Left colon (tissue), 2 donors: ENCODE measurements around the gene REEP2. TPM values are rescaled to one million over a fixed set of nuclear protein-coding genes. Genes with fewer than 3 reads are reported as not detected.
"Not testable (repeated sequence)": the region's sequence is repeated elsewhere in the genome, so short reads cannot be mapped to it uniquely, and the experiment has no call there.

Source experiments
- ATAC-seq: fragments of 200-7000 bp; cut with Tn5 transposase; one replicate; pipeline ENCODE4 v1.9.1; 2020; ENCODE audit warnings: mild to moderate bottlenecking, moderate library complexity
- DNase-seq, 2 donors: peaks; one replicate each; pipeline ENCODE4 v3.0.0-alpha.2; 2020
- intact Hi-C, 2 donors: fragments of 100-400 bp; cut with DNase I in 1 of 2; cut with micrococcal nuclease in 1 of 2; formaldehyde crosslinking; loops; one replicate each; pipeline versions ENCODE4 v1.11.2 to v1.14.0; 2022; cut with DNase I, micrococcal nuclease
- total RNA-seq, 2 donors: library from RNA; stranded (reverse); fragmentation: NEBNext Ultra II Directional; extraction: Animal tissue kit (Norgen Biotek cat#: 25700); gene quantifications; one replicate each; pipeline ENCODE4 v1.2.1, GENCODE V29; 2021
- donor health status: DM: no; HTN: no; CAD: no.
- donor health status: DM: yes; HTN: yes; CAD: no.

The REEP2 gene
- total RNA-seq, 2 donors from 2014 or later: 0.55 to 3.1 TPM

DNA sequence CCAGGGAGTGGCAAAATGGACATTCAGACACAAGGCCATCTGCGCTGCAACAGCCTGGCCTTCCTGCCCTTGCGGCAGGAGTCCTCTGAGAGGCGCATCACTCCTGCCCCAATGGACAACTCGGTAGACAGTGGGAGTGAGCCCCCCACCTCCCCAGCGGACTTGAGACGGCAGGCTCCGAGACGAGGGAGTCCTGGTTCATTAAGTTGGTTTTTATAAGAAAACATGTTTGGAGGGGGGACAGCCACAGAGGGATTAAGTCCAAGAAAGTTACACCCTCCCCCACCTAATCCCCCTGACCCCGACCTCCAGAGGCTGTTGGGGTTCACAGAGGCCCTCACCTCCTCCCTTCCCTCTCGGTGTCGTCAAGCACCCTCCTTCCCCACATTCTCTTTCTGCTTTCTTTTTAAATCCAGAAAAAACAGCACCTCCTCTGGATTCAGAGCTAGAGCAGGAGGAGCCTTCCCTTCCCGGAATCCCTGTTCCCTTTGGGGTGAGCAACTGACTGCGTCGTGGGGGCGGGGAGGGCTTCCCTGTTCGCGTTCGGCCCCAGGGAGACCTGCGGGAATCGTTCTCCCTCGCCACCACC is 24.7 kb downstream of the REEP2 start:
- peak; percentile 46 to 50 for DNase-seq
- ATAC-seq: peak; percentile 11
- intact Hi-C loops: no loop called here

DNA sequence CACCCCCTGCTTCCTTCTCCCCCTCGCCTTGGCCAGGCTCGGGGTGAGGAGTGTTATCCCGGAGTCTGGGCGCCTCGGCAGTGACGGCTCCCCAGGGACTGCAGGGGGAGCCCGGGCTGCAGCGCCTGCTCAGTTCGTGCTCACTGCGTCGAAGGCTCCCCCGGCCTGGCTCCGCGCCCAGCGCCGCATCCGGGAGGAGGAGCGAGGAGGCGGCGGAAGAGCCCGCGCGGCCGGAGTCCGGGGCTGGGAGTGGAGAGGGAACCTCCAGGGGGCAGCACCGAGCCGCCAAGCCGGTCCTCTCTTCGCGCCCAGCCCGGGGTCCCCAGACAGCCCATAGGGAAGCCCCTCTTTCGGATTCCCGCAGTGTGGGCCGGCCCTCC is 25.1 kb downstream of the REEP2 start:
- ATAC-seq (peak; percentile 74), DNase-seq (peak; percentile 95 to 96)
- intact Hi-C loops: no loop called here

DNA sequence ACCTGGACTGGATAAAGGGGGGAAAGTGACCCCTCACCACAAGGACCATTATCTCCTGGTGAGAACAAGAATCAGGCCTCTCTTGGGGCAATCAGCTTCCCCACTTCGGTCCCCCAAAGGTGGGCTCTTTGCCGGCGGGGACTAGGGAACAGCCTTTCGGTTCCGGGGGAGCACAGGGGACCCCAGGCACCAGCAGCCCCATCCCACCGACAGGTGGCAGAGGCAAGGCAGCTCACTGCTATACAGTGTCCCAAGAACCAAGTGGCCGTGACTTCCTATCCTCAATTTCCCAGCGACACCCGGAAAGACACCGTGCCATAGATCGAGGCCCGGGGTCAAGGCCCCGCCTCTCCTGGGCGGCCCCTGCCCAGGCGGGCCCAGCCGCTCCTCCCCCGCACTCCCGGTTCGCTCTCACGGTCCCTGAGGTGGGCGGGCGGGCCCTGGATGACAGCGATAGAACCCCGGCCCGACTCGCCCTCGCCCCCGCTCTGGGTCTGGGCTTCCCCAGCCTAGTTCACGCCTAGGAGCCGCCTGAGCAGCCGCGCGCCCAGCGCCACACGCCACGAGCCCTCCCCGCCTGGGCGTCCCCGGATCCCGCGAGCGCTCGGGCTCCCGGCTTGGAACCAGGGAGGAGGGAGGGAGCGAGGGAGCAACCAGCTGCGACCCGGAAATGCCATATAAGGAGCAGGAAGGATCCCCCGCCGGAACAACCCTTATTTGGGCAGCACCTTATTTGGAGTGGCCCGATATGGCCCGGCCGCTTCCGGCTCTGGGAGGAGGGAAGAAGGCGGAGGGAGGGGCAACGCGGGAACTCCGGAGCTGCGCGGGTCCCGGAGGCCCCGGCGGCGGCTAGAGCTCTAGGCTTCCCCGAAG is 25.8 kb downstream of the REEP2 start:
- DNase-seq (peak; percentile 94 to 98), ATAC-seq (peak; percentile 80)
- intact Hi-C loops: no loop called here

- intact Hi-C loops: no loop called here
- ATAC-seq: peak; percentile 59
- peak; percentile 96 for DNase-seq
These were observed 26.6 kb downstream of the REEP2 start, which contains the start of gene EGR1 for GRCh38 chr5:138465261-138466124. Gene EGR1, plus strand, starts transcription at chr5:138465479. Its CDS starts 283 bp downstream, at chr5:138465762.

DNA sequence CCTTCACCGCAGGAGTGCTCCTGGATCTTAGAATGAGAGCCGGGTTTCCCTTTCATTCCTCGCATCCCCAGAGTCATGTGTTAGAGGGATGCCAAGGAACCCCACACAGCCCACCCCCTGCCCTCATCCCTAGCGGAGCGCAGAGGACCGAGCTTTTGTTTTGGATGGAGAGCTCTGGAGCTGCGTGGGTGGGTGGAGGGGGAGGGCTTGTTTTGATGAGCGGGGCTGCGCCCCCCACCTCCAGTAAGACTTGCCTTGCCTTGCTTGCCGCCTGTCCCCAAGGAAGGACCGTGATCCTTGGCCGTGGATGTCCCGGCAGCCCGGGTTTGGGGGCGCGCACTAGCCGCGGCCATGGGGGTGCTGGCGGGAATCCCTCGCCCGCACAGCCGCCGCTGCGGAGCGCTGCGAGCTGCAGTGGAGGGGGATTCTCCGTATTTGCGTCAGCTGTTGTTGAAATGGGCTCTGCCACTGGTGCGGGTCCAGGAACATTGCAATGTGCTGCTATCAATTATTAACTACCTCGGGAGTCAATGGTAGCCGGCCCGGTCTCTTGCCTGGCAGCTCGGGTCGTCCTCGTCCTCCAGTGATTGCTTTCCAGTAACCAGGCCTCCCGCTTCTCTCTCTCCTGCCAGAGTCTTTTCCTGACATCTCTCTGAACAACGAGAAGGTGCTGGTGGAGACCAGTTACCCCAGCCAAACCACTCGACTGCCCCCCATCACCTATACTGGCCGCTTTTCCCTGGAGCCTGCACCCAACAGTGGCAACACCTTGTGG is 27.5 kb downstream of the REEP2 start:
- DNase-seq (peak in 1 of 2 donors; percentile 34), ATAC-seq (no peak)
- intact Hi-C loops: no loop called here

GRCh38 chr5:138466900-138467710 is 28.2 kb downstream of the REEP2 start:
- peak in 1 of 2 donors; percentile 35 for DNase-seq
- intact Hi-C loops: no loop called here
- ATAC-seq: no peak

GRCh38 chr5:138467711-138468132 is 28.9 kb downstream of the REEP2 start:
- no peak for DNase-seq
- no peak for ATAC-seq
- intact Hi-C loops: no loop called here

DNA sequence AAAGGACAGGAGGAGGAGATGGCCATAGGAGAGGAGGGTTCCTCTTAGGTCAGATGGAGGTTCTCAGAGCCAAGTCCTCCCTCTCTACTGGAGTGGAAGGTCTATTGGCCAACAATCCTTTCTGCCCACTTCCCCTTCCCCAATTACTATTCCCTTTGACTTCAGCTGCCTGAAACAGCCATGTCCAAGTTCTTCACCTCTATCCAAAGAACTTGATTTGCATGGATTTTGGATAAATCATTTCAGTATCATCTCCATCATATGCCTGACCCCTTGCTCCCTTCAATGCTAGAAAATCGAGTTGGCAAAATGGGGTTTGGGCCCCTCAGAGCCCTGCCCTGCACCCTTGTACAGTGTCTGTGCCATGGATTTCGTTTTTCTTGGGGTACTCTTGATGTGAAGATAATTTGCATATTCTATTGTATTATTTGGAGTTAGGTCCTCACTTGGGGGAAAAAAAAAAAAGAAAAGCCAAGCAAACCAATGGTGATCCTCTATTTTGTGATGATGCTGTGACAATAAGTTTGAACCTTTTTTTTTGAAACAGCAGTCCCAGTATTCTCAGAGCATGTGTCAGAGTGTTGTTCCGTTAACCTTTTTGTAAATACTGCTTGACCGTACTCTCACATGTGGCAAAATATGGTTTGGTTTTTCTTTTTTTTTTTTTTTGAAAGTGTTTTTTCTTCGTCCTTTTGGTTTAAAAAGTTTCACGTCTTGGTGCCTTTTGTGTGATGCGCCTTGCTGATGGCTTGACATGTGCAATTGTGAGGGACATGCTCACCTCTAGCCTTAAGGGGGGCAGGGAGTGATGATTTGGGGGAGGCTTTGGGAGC is 29.5 kb downstream of the REEP2 start:
- DNase-seq (no peak), ATAC-seq (no peak)
- intact Hi-C loops: no loop called here

DNA sequence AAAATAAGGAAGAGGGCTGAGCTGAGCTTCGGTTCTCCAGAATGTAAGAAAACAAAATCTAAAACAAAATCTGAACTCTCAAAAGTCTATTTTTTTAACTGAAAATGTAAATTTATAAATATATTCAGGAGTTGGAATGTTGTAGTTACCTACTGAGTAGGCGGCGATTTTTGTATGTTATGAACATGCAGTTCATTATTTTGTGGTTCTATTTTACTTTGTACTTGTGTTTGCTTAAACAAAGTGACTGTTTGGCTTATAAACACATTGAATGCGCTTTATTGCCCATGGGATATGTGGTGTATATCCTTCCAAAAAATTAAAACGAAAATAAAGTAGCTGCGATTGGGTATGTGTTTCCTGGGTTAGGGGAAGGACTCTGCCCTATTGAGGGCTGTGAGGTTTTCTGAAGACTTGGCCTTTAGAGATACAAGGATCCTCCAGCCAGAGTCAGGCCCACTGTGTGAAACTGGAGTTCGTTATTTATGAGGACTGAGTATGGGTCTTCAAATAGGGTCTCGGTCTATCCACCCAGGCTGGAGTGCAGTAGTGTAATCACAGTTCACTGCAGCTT is 30.2 kb downstream of the REEP2 start:
- DNase-seq: no peak
- no peak for ATAC-seq
- intact Hi-C loops: no loop called here

- intact Hi-C loops: no loop called here
- ATAC-seq (no peak), DNase-seq (no peak)
These were observed 30.9 kb downstream of the REEP2 start for GRCh38 chr5:138469540-138470321.

GRCh38 chr5:138470322-138471051 is 31.6 kb downstream of the REEP2 start:
- intact Hi-C loops: no loop called here
- ATAC-seq (no peak), DNase-seq (no peak)

DNA sequence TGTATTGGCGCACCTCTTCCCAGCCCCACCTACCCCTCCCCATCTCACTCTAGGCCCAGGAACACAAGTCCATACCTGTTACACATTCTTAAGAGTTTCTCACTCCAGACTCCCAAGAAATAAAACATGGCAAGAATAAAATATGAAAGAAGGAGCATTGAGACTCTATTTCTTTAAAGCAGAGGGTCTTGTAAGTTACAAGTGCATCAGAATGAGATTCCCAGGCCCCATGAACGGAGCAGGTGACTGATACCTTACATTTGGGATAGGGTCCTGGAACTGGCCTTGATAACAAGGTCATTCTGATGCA is 32.1 kb downstream of the REEP2 start:
- no peak for ATAC-seq
- intact Hi-C loops: no loop called here

DNA sequence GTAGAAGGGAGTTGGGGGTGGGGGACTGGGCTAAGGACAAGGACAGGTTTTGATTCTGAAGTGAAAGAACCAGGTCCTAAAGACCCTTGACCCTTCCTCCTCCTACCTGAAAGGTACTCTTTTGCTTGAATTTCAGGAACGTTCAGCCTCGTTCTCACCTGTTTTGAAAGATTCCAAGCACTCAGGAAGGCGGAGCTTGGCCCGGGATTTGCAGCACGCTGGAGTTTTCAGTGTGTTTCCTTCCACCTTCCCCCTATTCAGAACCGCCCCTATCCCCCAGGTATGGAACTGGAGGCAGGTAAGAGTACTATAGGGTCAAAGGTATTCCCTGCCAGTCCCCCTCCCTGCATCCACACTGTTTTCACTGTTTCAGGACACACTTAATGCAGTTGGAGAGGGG is 33.5 kb downstream of the REEP2 start:
- no peak for ATAC-seq
- intact Hi-C loops: no loop called here
- DNase-seq: no peak

More for the DNA sequence above, 32.1 kb downstream of the REEP2 start:
- DNase-seq: no peak

DNA sequence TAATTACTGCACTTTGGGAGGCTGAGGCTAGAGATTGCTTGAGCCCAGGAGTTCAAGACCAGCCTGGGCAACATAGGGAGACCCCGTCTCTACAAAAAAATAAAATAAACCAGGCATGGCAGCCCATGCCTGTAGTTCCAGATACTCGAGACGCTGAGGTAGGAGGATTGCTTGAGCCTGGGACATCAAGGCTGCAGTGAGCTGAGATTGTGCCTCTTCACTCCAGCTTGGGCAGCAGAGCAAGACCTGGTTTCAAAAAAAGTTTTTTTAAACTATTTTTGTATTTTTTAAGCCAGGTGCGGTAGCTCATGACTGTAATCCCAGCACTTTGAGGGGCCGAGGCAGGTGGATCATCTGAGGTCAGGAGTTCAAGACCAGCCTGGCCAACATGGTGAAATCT is 34.3 kb downstream of the REEP2 start:
- intact Hi-C loops, DNase-seq, ATAC-seq: not testable (repeated sequence)

DNA sequence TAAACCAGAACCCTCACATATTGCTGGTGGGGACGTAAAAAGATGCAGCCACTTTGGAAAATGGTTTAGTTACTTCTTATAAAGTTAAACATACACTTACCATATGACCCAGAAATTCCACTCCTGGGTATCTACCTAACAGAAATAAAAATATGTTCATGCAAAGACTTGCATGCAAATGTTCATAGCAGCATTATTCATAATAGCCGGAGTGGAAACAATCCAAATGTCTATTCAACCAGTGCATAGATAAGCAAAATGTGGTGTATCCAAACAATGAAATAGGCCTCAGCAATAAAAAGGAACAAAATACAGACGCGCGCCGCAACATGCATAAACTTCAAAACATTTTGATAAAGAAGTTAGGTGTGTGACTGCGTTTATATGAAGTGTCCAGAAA is 38.1 kb downstream of the REEP2 start:
- intact Hi-C loops: no loop called here
- ATAC-seq (no peak), DNase-seq (no peak)
